Heart left ventricle (tissue), 16 donors: Measurements from ENCODE around the gene TMEM62. TPM values are rescaled to one million over a fixed set of nuclear protein-coding genes. Genes with fewer than 3 reads are reported as not detected.

Experiments used
- ATAC-seq, 4 donors: fragments of 200-7000 bp; cut with Tn5 transposase; one replicate each; pipeline ENCODE4 v1.9.1; 2020 to 2022; ENCODE audit warnings: moderate library complexity in 4 of 4, mild to moderate bottlenecking in 3 of 4, moderate number of reproducible peaks in 1 of 4
- DNase-seq, 5 donors: peaks; one replicate each; pipeline ENCODE4 v3.0.0-alpha.2; 2020
- H3K27ac ChIP-seq, 12 donors: fragments of 200-600 bp; sonication (generic) in 4 of 12; one replicate each; pipeline versions ENCODE4 v1.5.0 to v1.8.0; 2016 to 2022; ENCODE audit warnings: mild to moderate bottlenecking in 2 of 12
- H3K27me3 ChIP-seq, 9 donors: fragments of 200-600 bp; sonication (generic) in 2 of 9; one replicate each; pipeline versions ENCODE4 v1.5.1 to v1.8.0; 2016 to 2022; ENCODE audit warnings: mild to moderate bottlenecking in 3 of 9
- H3K36me3 ChIP-seq, 9 donors: fragments of 200-600 bp; sonication (generic) in 2 of 9; one replicate each; pipeline versions ENCODE4 v1.5.0 to v1.8.0; 2018 to 2022; ENCODE audit warnings: mild to moderate bottlenecking in 2 of 9
- H3K4me1 ChIP-seq, 12 donors: fragments of 200-600 bp; sonication (generic) in 4 of 12; one replicate each; pipeline versions ENCODE4 v1.5.0 to v1.8.0; 2016 to 2022; ENCODE audit warnings: mild to moderate bottlenecking in 3 of 12
- H3K4me3 ChIP-seq, 12 donors: fragments of 200-600 bp; sonication (generic) in 4 of 12; one replicate each; pipeline versions ENCODE4 v1.5.0 to v1.8.0; 2017 to 2022; ENCODE audit warnings: mild to moderate bottlenecking in 9 of 12, moderate library complexity in 4 of 12
- H3K9me3 ChIP-seq, 12 donors: fragments of 200-600 bp; sonication (generic) in 4 of 12; one replicate each; pipeline versions ENCODE4 v1.5.0 to v1.8.0; 2016 to 2022; ENCODE audit warnings: mild to moderate bottlenecking in 1 of 12
- POLR2A ChIP-seq, 2 donors: fragments of 450-650 bp; IDR thresholded peaks; one replicate each; pipeline ENCODE4 v1.6.1; 2017; ENCODE audit warnings: antibody characterized with exemption in 2 of 2, mild to moderate bottlenecking in 2 of 2, moderate library complexity in 2 of 2
- WGBS, 4 donors: extraction: QIAGEN DNeasy Blood & Tissue Kit in 2 of 4; methylation state at CpG; one replicate each; pipeline versions ENCODE4 v1.1.5 to v1.1.7; 2013 to 2018; 5-methylcytosine and 5-hydroxymethylcytosine counted together
- intact Hi-C, 10 donors: fragments of 100-400 bp; cut with DNase I; formaldehyde crosslinking; loops; one replicate each; pipeline versions ENCODE4 v1.11.1 to v1.14.2; 2022
- polyA plus RNA-seq, 2 donors: library from polyadenylated mRNA; stranded (reverse); fragments of 200-250 nt; gene quantifications; one replicate each; pipeline ENCODE4 v1.2.3, GENCODE V29; 2013
- total RNA-seq, 9 donors: library from RNA; depleted of rRNA in 2 of 9; stranded (reverse); fragments of >200 nt in 2 of 9; fragmentation: NEBNext Ultra II Directional in 3 of 9; extraction: Animal tissue kit (Norgen Biotek cat#: 25700) in 3 of 9; gene quantifications; one replicate each; pipeline versions ENCODE4 v1.1.0 to v1.2.4, GENCODE V29; 2016 to 2023
- TF ChIP-seq, protein P1 (sequence below), 12 donors: fragments of 200-600 bp; sonication (generic) in 4 of 12; IDR thresholded peaks; one replicate each; pipeline versions ENCODE4 v1.5.0 to v1.8.0; 2018 to 2022; ENCODE audit warnings: antibody characterized with exemption in 12 of 12, mild to moderate bottlenecking in 5 of 12
- donor health status: ischemic (EF 13 %, LVEDD 7.1; RV severe dilation, severe dysfunction).
- donor health status: healthy with polysubstance abuse.
- donor health status: DM: no; HTN: yes; CAD: no.
- donor health status: DM: no; HTN: no; CAD: no.
- donor health status: ischemic (EF 25% LVEDD 6.9; RV normal size, moderate dysfunction).
- donor health status: ischemic (EF 25% LVEDD 5.7; RV mildly dilated, moderate dysfunction).
- donor health status: healthy.
- donor health status: DM: yes; HTN: yes; CAD: no.
- donor health status: ischemic (EF 35%, LVEDD 5.7; RV mildly dilated, moderate dysfunction).
- donor health status: nonischemic (EF 11% LVEDD 7.7; RV severe dilation, severe dysfunction).
- donor health status: DM: yes; HTN: yes; CAD: no.
- donor health status: PGD.
- donor health status: ischemic (EF 29% LVEDD 5.4; RV normal size, mild dysfunction).
- donor health status: nonischemic (EF 23%, LVEDD 6.1; RV moderate dilation, normal function).

Gene TMEM62
- total and polyA plus RNA-seq, 11 donors: 8.2 to 18.5 (median 12.8) TPM

DNA sequence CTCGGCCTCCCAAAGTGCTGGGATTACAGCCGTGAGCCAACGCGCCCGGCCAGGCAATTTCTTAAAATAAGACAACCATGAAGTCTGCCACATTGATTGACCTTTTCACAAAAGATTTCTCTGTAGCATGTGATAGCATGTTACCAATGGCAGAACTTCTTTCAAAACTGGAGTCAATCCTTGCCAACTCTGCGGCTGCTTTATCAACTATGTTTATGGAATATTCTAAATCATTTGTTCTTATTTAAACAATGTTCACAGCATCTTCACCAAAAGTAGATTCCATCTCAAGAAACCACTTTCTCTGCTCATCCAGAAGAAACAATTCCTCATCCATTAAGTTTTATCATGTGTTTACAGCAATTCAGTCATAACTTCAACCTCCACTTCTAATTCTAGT lies 37.0 kb upstream of the TMEM62 start:
- Histone ChIP-seq H3K4me3 (no peak overlapping the region), H3K36me3 (peaks cover 0 to 30% (median 23%) of the 10 kb centered on the region in 9 donors), H3K4me1 (peaks cover 0 to 44% (median 21%) of the 10 kb centered on the region in 12 donors), H3K9me3 (no peaks in the 10 kb centered on the region), H3K27me3 (no peaks in the 10 kb centered on the region), H3K27ac (no peak overlapping the region)
- WGBS, 4 donors: 79 to 95% (median 86%) methylated on average over 6 of the region's 6 CpGs
- intact Hi-C loops: no loop called here
- DNase-seq (no peak), ATAC-seq (no peak)
- no peak for TF ChIP-seq POLR2A (IDR thresholded peaks at IDR 0.05)
- TF ChIP-seq, protein P1, sequence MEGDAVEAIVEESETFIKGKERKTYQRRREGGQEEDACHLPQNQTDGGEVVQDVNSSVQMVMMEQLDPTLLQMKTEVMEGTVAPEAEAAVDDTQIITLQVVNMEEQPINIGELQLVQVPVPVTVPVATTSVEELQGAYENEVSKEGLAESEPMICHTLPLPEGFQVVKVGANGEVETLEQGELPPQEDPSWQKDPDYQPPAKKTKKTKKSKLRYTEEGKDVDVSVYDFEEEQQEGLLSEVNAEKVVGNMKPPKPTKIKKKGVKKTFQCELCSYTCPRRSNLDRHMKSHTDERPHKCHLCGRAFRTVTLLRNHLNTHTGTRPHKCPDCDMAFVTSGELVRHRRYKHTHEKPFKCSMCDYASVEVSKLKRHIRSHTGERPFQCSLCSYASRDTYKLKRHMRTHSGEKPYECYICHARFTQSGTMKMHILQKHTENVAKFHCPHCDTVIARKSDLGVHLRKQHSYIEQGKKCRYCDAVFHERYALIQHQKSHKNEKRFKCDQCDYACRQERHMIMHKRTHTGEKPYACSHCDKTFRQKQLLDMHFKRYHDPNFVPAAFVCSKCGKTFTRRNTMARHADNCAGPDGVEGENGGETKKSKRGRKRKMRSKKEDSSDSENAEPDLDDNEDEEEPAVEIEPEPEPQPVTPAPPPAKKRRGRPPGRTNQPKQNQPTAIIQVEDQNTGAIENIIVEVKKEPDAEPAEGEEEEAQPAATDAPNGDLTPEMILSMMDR (IDR thresholded peaks at IDR 0.05): no peak

DNA sequence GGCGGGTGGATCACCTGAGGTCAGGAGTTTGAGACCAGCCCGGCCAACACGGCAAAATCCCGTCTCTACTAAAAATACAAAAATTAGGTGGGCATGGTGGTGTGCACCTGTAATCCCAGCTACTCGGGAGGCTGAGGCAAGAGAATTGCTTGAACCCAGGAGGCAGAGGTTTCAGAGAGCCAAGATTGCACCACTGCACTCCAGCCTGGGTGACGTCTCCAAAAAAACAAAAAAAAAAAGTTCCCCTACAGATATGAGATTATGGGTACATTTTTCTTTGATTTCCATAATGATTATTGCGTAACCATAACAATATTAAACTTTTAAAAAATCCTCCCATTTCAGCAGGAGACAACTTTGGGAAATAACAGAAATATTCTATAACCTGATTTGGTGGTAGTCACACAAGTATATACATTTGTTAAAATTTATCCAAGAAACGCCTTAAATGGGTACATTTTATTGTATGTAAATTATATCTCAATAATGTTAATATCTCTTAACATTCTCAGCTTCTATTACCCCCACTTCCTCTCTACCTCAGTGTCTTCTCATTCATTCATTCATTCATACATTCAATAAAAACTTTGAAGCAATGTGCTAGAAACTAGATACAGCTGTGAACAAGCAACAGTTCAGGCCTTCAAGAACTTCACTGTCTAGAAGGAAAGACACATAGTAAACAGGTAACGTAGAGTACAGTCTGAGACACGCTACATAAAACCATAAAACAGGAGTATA lies 34.1 kb upstream of the TMEM62 start:
- intact Hi-C loops: no loop called here
- H3K4me1 ChIP-seq: peaks cover 0 to 44% (median 23%) of the 10 kb centered on the region in 12 donors
- no peak for TF ChIP-seq POLR2A (IDR thresholded peaks at IDR 0.05)
- TF ChIP-seq, protein P1 (IDR thresholded peaks at IDR 0.05): no peak
- no peak overlapping the region for H3K27ac ChIP-seq
- 94 to 98% (median 96%) methylated on average over 10 of the region's 10 CpGs for WGBS, 4 donors
- DNase-seq (no peak), ATAC-seq (no peak)
- H3K27me3 ChIP-seq: no peaks in the 10 kb centered on the region
- H3K9me3 ChIP-seq: no peaks in the 10 kb centered on the region
- peaks cover 0 to 35% (median 23%) of the 10 kb centered on the region in 9 donors for H3K36me3 ChIP-seq
- no peak overlapping the region for H3K4me3 ChIP-seq

DNA sequence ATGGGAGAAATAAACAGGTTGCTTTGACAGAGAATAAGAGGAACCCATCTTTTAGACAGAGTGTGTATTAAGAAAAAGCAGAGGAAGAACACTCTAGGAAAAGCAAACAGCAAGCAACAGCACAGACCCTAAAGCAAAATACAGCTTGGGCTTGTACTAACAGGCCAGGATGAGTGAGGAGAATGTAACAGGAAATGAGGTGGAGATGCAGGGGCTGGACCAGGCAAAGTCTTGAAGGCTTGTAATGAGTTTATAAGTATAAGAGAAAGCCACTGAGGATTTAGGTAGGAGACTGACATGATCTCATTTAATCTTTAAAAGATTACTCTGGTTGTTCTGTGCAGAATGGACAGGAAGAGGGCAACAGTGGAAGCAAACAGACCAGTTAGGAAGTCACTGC lies 32.4 kb upstream of the TMEM62 start:
- Histone ChIP-seq H3K9me3 (no peaks in the 10 kb centered on the region), H3K36me3 (peaks cover 0 to 35% (median 23%) of the 10 kb centered on the region in 9 donors), H3K27ac (no peak overlapping the region), H3K4me1 (peaks cover 0 to 39% (median 18%) of the 10 kb centered on the region in 12 donors), H3K4me3 (no peak overlapping the region), H3K27me3 (no peaks in the 10 kb centered on the region)
- TF ChIP-seq, protein P1 (IDR thresholded peaks at IDR 0.05): no peak
- no peak for TF ChIP-seq POLR2A (IDR thresholded peaks at IDR 0.05)
- ATAC-seq (no peak), DNase-seq (no peak)
- intact Hi-C loops: no loop called here

DNA sequence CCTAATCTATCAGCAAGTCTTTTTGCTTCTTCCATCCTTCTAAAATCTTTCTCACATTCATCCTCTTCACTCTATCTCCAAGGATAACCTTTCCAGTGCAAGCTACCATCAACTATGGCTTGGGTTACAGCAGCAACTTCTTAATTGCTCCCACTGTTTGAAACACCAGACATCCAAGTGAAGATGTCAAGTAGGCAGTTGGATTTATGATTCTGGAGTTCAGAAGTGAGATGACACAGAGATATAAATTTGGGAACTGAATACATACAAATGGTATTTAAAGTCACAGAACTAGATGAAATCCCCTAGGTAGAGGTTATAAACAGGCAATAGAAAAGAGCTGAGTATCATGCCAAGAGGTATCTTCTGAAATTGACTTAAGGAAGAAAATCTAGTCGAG lies 31.2 kb upstream of the TMEM62 start:
- Histone ChIP-seq H3K27me3 (no peaks in the 10 kb centered on the region), H3K27ac (no peak overlapping the region), H3K4me3 (no peak overlapping the region), H3K9me3 (no peaks in the 10 kb centered on the region), H3K36me3 (peaks cover 0 to 32% (median 23%) of the 10 kb centered on the region in 9 donors), H3K4me1 (peaks cover 0 to 41% (median 22%) of the 10 kb centered on the region in 12 donors)
- intact Hi-C loops: no loop called here
- ATAC-seq (no peak), DNase-seq (no peak)
- 87 to 90% (median 88%) methylated on average over 1 of the region's 1 CpG for WGBS, 4 donors
- TF ChIP-seq, protein P1 (IDR thresholded peaks at IDR 0.05): no peak
- no peak for TF ChIP-seq POLR2A (IDR thresholded peaks at IDR 0.05)
